Measurements from ENCODE around the gene VPS29.
"Not testable (repeated sequence)": the region's sequence is repeated elsewhere in the genome, so short reads cannot be mapped to it uniquely, and the experiment has no call there.

VPS29 gene

DNA sequence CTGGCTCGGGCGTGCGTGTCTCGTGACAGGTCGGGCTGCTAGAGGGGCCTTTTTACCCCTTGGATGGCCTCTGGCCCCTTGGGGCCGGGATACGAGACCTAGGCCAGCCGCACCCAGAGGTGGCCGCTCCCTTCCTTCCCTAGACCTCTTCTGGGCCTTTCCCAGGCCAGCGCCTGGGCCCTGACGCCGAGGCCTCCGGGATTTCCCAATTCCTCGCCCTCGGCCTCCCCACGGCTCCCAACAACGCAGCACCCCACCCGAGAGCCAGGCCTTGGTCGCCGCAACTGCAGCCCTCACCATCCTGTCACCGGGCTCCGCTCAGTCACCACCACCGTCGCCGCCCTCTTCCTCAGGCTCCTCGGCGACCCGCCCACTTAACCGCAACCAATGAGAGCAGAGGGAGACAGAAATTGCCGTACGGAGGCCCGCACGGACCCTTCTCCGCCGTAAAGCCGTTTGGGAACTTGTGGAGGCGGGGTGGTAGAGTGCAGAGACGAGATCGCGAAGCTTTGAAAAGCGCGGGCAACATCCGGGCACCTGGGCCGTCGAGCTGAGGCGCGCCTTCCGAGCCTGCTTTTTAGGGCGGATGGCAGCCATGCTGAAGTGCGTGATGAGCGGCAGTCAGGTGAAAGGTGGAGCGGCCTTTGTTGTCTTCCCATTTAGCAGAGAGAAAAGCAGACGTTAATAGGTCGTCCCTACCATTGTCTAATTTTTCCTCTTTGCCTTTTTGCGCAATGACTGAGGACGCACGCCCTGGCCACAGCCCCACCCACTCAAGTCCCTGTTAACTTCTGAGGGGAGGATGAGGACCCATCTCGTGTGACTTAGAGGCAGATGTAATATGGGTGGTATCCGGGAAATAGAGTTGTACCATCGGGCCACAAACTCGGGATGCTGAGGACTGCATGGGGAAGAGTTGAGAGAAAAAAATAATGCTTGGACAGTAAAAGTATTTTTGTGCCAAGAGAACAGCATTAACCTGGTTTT lies at the start of gene VPS29, which contains the start of gene RAD9B:
TSS of gene VPS29 (minus strand) at position 360 of the 987 bp plus-strand sequence. CDS start at position 300, 60 bp downstream.
TSS of gene RAD9B (plus strand) at position 580 of the 987 bp plus-strand sequence. CDS start at position 587, 7 bp downstream.
- DNase-seq = peak; percentile 98

DNA sequence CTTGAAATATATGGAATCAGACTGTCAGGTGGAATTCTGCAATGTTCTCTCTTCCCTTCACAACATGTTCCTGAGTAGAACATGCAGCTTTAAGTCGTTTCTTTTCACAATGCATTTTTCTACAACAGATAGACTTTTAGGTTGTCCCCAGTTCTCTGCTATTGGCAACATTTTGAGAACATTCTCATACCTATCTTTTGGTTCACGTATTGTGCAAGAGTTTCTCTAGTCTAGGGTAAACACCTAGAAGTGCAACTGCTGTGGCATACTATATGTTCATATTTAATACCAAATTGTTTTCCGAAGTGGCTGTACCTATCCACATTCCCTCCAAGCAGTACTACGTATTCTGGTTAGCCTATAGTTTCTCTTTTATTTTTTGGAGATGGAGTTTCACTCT lies 49.1 kb upstream of the VPS29 start:
- DNase-seq = no peak

GRCh38 chr12:110549716-110550115 lies 47.8 kb upstream of the VPS29 start:
- no peak for DNase-seq

DNA sequence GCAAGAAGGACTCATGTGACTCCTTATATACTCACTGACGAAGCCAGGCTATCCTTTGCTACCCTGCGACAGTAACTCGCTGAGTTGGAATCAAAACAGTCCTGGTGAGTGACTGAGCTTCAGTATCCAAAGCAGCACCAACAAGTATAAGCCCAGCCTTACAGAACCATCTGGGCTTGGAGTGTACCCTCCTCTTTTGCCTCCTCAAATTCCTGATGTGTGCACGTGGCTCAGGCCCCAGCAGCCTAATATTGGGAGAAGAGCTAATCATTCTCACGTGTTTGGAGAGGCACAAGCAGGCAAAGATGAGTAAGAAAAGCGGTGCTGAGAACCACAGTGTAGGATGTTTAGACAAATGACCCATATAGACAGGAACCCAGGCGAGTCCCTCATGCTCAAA lies 46.8 kb upstream of the VPS29 start:
- no peak for DNase-seq

DNA sequence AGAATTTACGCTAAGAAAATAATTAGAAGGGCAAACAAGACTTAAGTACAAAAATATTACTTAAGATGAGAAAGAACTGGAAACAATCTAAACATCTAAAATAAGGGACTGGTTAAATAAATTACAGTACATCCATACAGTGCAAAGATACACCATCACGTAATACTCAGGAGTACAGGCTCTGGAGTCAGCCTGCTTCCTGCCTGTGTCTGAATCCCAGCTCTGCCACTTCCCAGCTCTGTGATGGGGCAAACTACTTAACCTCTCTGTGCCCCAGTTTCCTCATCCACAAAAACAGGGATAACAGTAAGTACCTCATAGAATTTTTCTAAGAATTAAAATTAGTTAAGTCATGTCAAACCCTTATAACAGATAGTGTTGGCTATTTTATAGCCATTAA lies 45.2 kb upstream of the VPS29 start:
- DNase-seq = no peak

DNA sequence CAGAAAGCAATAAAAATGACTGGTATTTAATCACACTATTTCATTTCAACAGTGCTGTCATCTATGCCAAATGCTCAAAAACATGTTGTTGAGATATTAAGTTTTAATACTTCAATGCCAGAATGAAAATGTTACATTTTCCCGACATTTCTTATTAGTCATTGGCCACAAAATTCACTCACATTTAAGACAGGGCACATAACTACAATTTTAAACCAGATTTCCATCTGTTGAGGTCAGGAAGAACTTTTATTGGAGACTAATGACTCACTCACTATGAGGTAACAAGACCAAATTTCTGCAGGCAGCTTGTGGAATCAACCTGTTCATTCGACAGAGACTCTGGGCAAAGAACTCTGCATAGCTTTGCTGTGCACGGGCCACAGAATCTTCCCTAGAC lies 44.4 kb upstream of the VPS29 start:
- DNase-seq = no peak

DNA sequence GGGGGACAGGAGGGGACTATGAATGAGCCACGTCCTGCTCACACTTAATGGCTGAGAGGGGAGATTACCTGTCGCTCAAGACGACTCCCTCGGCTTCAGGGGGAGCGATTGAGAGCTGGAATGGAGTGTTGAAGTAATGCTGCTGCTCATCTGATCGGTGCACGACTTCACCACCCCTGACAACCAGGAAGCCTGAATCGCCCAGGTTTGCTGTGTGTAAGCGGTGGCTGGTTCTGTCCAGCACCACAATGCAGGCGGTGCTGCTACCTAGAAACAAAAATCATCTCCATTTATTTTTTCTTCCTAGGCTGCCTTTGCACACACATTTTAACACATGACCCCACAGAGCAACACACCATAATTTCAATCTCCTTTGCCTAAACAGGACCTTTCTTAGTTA lies 43.9 kb upstream of the VPS29 start:
- DNase-seq = no peak

- DNase-seq = not testable (repeated sequence)
Measured at GRCh38 chr12:110545259-110545658, 43.3 kb upstream of the VPS29 start.

- no peak for DNase-seq
Measured at GRCh38 chr12:110543965-110544364, 42.1 kb upstream of the VPS29 start.

DNA sequence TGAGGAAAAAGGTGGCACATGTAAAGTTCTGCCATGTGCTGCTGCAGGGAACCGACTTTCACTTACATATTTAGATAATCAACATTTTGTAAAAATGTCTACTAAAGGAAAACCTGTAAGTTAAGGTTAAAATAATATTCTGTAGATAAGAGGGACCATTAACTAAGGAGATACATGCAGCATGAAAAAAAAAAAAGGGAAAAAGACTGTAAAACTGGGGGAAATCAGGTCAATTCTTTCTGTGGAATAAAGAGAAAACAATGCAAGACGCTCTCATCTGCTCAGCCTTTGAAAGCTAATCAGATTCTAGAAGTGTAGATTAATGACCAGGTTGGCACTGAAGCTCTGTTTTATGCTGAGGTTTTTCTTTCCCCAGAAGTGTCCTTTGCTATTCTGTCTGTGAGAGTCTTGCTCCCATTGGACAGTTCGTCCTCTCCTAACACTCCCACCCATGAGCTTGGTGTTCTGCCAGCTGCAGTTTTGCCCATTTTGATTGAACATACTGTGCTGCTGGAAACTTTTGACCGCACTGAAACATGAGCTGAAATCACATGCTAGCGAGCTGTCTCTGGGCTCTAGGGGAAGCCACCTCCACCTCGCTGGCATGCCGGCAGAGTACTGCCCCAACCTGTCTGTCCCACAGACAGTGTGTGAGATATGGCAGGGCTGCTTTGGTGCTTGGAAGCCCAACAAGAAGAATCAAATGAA lies 41.5 kb upstream of the VPS29 start:
- no peak for DNase-seq

- DNase-seq = no peak
Measured at GRCh38 chr12:110540048-110540447, 38.1 kb upstream of the VPS29 start.

- no peak for DNase-seq
Measured at GRCh38 chr12:110538869-110539622, 37.1 kb upstream of the VPS29 start.

- no peak for DNase-seq
Measured at GRCh38 chr12:110537605-110538409, 35.9 kb upstream of the VPS29 start.

GRCh38 chr12:110536834-110537604 lies 35.1 kb upstream of the VPS29 start:
- DNase-seq = no peak

GRCh38 chr12:110534811-110535210 lies 32.9 kb upstream of the VPS29 start:
- no peak for DNase-seq

DNA sequence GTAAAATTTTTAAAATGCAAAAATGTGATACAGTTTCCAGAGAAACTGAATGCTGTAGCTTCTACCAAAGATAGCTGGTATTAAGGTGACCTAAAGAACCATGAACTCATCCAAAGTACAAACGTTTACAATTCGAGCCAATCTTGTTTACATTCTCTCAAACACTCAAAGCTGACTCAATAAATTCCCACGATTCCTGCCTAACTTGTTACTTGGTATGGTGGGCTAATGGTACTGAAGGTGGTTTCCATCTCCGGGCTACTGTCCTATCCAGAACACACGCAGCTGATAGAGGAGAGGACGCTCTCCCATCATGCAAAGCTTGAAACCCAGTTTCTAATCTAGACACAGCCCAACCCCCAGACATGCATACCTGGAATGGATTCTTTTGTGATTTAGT lies 31.7 kb upstream of the VPS29 start:
- DNase-seq = no peak

- DNase-seq = no peak
Measured at GRCh38 chr12:110532644-110533043, 30.7 kb upstream of the VPS29 start.

- no peak for DNase-seq
Measured at GRCh38 chr12:110531741-110532333, 29.9 kb upstream of the VPS29 start.

- DNase-seq = no peak
Measured at GRCh38 chr12:110530511-110530910, 28.6 kb upstream of the VPS29 start.

GRCh38 chr12:110528277-110528839 lies 26.4 kb upstream of the VPS29 start:
- no peak for DNase-seq
